HG02852 (cell line): Measurements from ENCODE around the gene GRHL3.

Experiments used
- ATAC-seq: cut with Tn5 transposase; IDR thresholded peaks from one replicate; pipeline ENCODE4 v1.9.1; 2021; ENCODE audit warnings: mild to moderate bottlenecking, moderate library complexity; ENCODE audit not compliant: unreplicated experiment

The GRHL3 gene

GRCh38 chr1:24366707-24367106, 47.5 kb downstream of the GRHL3 start:
- no peak for ATAC-seq

DNA sequence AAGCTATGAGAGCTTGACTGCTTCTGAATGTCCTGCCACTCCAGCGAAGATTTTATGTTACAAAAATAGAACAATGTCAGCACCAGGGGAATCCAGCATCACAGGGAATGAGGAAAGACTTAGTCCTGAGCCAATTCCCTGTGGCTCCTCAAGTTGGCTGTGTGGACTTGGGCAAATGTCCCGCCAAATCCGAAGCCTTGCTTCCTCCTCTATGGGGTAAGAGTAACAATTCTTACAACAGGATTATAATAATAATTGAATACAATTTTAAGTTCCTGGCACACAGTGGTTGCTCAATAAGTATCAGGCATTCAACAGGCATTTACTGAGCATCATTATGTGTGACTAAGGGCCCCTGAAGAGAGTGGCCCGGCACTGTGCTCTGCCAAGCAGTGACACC, 50.0 kb downstream of the GRHL3 start:
- no peak for ATAC-seq

- ATAC-seq = no peak
These were observed 50.6 kb downstream of the GRHL3 start for GRCh38 chr1:24369801-24370200.

- peak; percentile 55 for ATAC-seq
These were observed 53.9 kb downstream of the GRHL3 start for GRCh38 chr1:24373044-24373443.

GRCh38 chr1:24373710-24374109, 54.6 kb downstream of the GRHL3 start:
- ATAC-seq = no peak

GRCh38 chr1:24374891-24375786, 56.0 kb downstream of the GRHL3 start:
- ATAC-seq = no peak

DNA sequence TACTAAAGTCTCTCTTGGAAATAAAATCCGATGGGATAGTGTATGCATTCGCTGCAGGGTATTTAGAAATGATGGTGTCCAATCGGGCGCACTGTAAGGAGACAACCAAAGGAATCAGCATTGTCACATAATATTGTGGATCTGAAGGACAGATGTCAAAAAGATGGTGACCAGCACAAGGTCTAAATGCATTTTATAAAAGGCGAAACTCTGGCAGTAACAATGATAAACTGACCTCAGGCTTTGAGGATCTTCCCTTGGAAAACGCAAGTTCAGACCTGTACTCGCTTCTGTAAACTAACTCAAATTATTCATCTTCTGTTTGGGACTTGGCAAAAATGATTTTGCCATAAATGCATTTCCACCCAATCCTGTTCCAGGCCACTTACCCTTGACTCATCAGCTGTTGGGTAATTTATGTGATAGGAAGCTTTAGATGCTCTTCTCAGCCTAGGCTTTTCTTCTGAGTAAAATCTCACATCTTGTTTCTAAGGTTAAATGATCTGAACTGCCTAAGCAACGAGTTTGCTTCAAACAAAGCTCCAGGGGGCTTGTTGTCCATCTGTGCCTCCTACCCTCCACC, 60.7 kb downstream of the GRHL3 start:
- no peak for ATAC-seq

DNA sequence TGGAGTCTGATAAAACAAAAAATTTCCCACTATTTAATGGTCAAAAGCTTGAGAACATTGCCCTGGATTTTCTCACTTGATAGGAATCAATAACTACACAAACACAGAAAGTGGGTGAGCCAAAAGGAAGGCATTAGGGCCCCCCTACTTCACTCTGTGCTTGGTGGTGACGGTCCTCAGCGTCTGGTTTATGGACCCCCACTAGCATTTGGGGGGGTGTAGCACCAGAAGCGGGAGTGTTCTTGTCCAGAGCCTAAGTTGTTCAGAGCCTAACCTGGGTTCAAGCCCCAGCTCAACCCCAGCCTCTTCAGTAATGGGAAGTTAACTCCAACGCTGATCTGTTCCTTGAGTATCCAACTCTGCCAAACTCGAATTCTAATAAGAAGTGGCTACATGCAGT, 61.4 kb downstream of the GRHL3 start:
- ATAC-seq = no peak

GRCh38 chr1:24381256-24381655, 62.1 kb downstream of the GRHL3 start:
- no peak for ATAC-seq

GRCh38 chr1:24382165-24382577, 63.0 kb downstream of the GRHL3 start:
- ATAC-seq = no peak

GRCh38 chr1:24383381-24383940, 64.3 kb downstream of the GRHL3 start:
- ATAC-seq = no peak

- ATAC-seq = peak; percentile 82
These were observed 65.3 kb downstream of the GRHL3 start for GRCh38 chr1:24384251-24385090.

- no peak for ATAC-seq
These were observed 66.2 kb downstream of the GRHL3 start for GRCh38 chr1:24385160-24385940.

DNA sequence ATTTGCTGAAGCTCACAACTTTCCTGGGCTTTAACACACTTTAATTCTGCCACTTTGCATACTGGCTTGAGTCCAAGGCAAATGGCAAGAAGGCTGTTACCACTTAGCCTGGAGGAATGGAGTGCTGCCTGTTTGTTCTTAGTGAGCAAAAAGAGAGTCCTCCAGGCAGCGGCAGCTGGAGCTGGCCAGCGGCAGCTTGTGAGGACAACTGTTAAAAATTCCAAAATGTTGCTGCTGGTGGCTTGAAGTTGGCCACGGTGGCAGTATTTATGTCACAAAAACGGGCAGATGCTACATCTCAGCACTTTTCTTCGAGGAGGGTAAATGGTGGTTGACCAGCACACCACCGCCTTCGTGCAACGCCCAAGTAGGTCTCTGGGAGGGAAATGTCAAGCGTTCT, 67.1 kb downstream of the GRHL3 start:
- no peak for ATAC-seq

DNA sequence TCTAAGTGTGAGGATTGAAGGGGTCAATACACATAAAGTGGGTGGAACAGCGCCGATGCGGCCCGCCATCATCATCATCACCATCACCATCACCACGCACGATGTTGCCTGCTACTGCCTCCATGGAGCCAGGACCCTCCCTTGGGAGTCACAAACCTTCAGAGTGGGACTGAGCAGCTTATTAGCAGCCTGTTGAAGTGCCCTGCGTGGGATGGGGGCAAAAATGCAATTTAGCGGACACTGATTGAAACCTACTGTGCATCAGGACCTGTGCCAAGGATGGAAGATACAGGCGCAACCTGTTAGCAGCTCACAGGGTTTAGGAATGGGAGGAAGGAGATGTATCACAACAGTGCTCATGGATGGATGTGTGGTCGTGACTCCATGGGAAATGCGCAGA, 67.8 kb downstream of the GRHL3 start:
- no peak for ATAC-seq

DNA sequence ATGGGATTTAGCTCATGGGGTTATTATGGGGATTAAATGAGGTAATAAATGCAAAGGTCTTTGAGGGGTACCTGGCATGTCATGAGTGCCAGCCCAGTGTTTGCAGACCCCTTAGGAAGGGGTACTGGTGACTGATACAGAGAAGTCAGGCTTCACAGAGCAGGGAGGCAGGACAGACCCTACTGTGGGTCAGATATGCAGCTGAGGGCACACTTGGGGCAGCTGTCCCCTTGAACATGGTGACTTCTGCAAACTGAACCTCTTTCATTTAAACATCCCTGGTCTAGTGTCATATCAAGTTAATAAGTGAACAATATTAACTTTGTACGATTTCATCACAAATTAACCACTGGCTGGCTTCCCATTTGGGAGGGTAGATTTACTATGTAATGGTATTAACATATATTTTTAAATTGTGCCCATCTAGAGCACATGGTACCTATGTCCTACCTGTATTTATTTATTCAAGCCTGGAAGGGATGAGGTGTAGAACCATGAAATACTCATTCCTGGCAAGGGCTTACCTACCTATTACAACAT, 68.5 kb downstream of the GRHL3 start:
- no peak for ATAC-seq

- ATAC-seq = no peak
These were observed 69.3 kb downstream of the GRHL3 start for GRCh38 chr1:24388331-24388885.

GRCh38 chr1:24389231-24389678, 70.1 kb downstream of the GRHL3 start:
- no peak for ATAC-seq

- no peak for ATAC-seq
These were observed 72.0 kb downstream of the GRHL3 start for GRCh38 chr1:24390924-24391782.
